B cell (primary cell): ENCODE measurements around the gene PPP3R1. TPM values are rescaled to one million over a fixed set of nuclear protein-coding genes. Genes with fewer than 3 reads are reported as not detected.

Experiments
- ATAC-seq: fragments of 200-7000 bp; cut with Tn5 transposase; one replicate; pipeline ENCODE4 v1.10.0; 2021; ENCODE audit warnings: low read depth, mild to moderate bottlenecking, moderate number of reproducible peaks, moderate library complexity
- CTCF ChIA-PET: fragments of 350-600 bp; sonication (Branson Sonifier 250); formaldehyde crosslinking; loops from one replicate; lab custom pipeline; 2021; ENCODE audit warnings: antibody characterized with exemption, inconsistent platforms; lab: Charles Lee
- POLR2A ChIA-PET: fragments of 350-600 bp; sonication (Branson Sonifier 250); formaldehyde crosslinking; loops from one replicate; lab custom pipeline; 2021; ENCODE audit warnings: antibody characterized with exemption; lab: Charles Lee
- DNase-seq: peaks from one replicate; pipeline ENCODE4 v3.0.0; 2013
- H2AFZ ChIP-seq: 2 replicates; pipeline ENCODE4 v1.6.1; 2012; ENCODE audit warnings: mild to moderate bottlenecking, low read depth, low read length; ENCODE audit not compliant: insufficient read depth, poor library complexity, severe bottlenecking
- H3K27ac ChIP-seq, 2 donors: 1 replicate in 1 of 2; 2 replicates in 1 of 2; pipeline ENCODE4 v1.5.1; 2012 to 2013; ENCODE audit warnings: low read length in 2 of 2, mild to moderate bottlenecking in 2 of 2, moderate library complexity in 1 of 2
- H3K27me3 ChIP-seq, 4 experiments: fragments of 200-600 bp in 1 of 4; sonication (generic) in 1 of 4; replicated peaks in 1 of 4; 1 replicate in 2 of 4; 2 replicates in 2 of 4; pipeline versions ENCODE4 v1.6.1 to v1.7.0; 2013 to 2016; ENCODE audit warnings: low read length in 3 of 4, mild to moderate bottlenecking in 2 of 4, mixed read lengths in 1 of 4, moderate library complexity in 1 of 4; ENCODE audit not compliant: insufficient read depth in 4 of 4, control insufficient read depth in 3 of 4; ENCODE audit errors: control extremely low read depth in 1 of 4
- H3K36me3 ChIP-seq, 2 experiments: replicated peaks in 1 of 2; 1 replicate in 1 of 2; 2 replicates in 1 of 2; pipeline versions ENCODE4 v1.6.1 to v1.7.1; 2013; ENCODE audit warnings: low read length in 1 of 2; ENCODE audit not compliant: insufficient read depth in 2 of 2, control insufficient read depth in 1 of 2; ENCODE audit errors: control extremely low read depth in 1 of 2, extremely low read depth in 1 of 2
- H3K4me1 ChIP-seq, 2 donors: fragments of 200-600 bp in 1 of 2; sonication (generic) in 1 of 2; 1 replicate in 1 of 2; 2 replicates in 1 of 2; pipeline versions ENCODE4 v1.5.1 to v1.6.1; 2013 to 2017; ENCODE audit warnings: low read length in 2 of 2; ENCODE audit not compliant: control insufficient read depth in 2 of 2, insufficient read depth in 2 of 2
- H3K4me2 ChIP-seq: replicated peaks from 2 replicates; pipeline ENCODE3; 2012; ENCODE audit warnings: mild to moderate bottlenecking, low read depth, low read length; ENCODE audit not compliant: poor library complexity, severe bottlenecking
- H3K4me3 ChIP-seq, 5 experiments: fragments of 200-600 bp in 1 of 5; sonication (generic) in 1 of 5; 1 replicate in 3 of 5; 2 replicates in 2 of 5; pipeline versions ENCODE4 v1.5.1 to v1.7.0; 2011 to 2016; ENCODE audit warnings: low read length in 4 of 5, mild to moderate bottlenecking in 4 of 5, low read depth in 2 of 5, control low read depth in 1 of 5, moderate library complexity in 1 of 5; ENCODE audit not compliant: insufficient read depth in 1 of 5; ENCODE audit errors: control extremely low read depth in 1 of 5, extremely low read depth in 1 of 5
- H3K79me2 ChIP-seq: fragments of 200-600 bp; sonication (generic); one replicate; pipeline ENCODE4 v1.6.0; 2016; ENCODE audit warnings: low read length; ENCODE audit not compliant: control insufficient read depth, insufficient read depth
- H3K9ac ChIP-seq: fragments of 200-600 bp; sonication (generic); 2 replicates; pipeline ENCODE4 v1.6.1; 2017; ENCODE audit warnings: mild to moderate bottlenecking, low read length, moderate library complexity
- H3K9me3 ChIP-seq, 3 donors: one replicate each; pipeline versions ENCODE4 v1.6.1 to v1.7.1; 2013; ENCODE audit warnings: low read length in 2 of 3; ENCODE audit not compliant: control insufficient read depth in 2 of 3, insufficient read depth in 1 of 3; ENCODE audit errors: control extremely low read depth in 1 of 3
- H4K20me1 ChIP-seq: 2 replicates; pipeline ENCODE4 v1.6.0; 2012; ENCODE audit warnings: mild to moderate bottlenecking, low read length; ENCODE audit not compliant: insufficient read depth, control insufficient read depth, poor library complexity, severe bottlenecking
- H3K27ac Mint-ChIP-seq: one replicate; pipeline ENCODE4 v1.8.0; 2021; ENCODE audit warnings: mixed read lengths
- H3K27me3 Mint-ChIP-seq: one replicate; pipeline ENCODE4 v1.8.0; 2021; ENCODE audit warnings: mixed read lengths
- H3K4me1 Mint-ChIP-seq: one replicate; pipeline ENCODE4 v1.8.0; 2021; ENCODE audit warnings: mixed read lengths
- H3K4me3 Mint-ChIP-seq: one replicate; pipeline ENCODE4 v1.8.0; 2021; ENCODE audit warnings: mixed read lengths
- H3K9me3 Mint-ChIP-seq: one replicate; pipeline ENCODE4 v1.8.0; 2022; ENCODE audit warnings: mixed read lengths; ENCODE audit not compliant: insufficient read depth
- CTCF ChIP-seq: fragments of 200-600 bp; IDR thresholded peaks from one replicate; pipeline ENCODE4 v1.8.0; 2022; ENCODE audit warnings: antibody characterized with exemption, mild to moderate bottlenecking
- EZH2 ChIP-seq: IDR thresholded peaks from 2 replicates; pipeline ENCODE4 v1.6.1; 2012; ENCODE audit warnings: borderline replicate concordance, low read depth, mild to moderate bottlenecking, moderate library complexity, low read length; ENCODE audit not compliant: insufficient read depth, poor library complexity, severe bottlenecking
- WGBS: methylation state at CpG from one replicate; pipeline ENCODE4 v1.1.5; 2013; ENCODE audit warnings: missing lambda C conversion rate; ENCODE audit not compliant: insufficient coverage; 5-methylcytosine and 5-hydroxymethylcytosine counted together
- intact Hi-C: fragments of 100-400 bp; cut with micrococcal nuclease; formaldehyde crosslinking; loops from one replicate; pipeline ENCODE4 v1.10.0; 2022
- polyA plus RNA-seq: library from polyadenylated mRNA; depleted of rRNA; stranded (reverse); fragments of >200 nt; gene quantifications from 2 replicates; pipeline ENCODE4 v1.2.3, GENCODE V29; 2012
- total RNA-seq, 2 donors: library from RNA; stranded (reverse); fragments of 120-200 nt in 1 of 2; gene quantifications; 1 replicate in 1 of 2; 2 replicates in 1 of 2; pipeline versions ENCODE4 v1.2.3 to v1.2.4, GENCODE V29; 2013 to 2022

Gene PPP3R1
- total and polyA plus RNA-seq, 2 donors (not counting 1 experiment from before 2014, with no cell fraction given): 17.9 to 55.6 TPM

- H3K9me3 Mint-ChIP-seq: no peaks in the 10 kb centered on the region
- no peaks in the 10 kb centered on the region for H3K79me2 ChIP-seq
- no peak overlapping the region for H3K4me3 ChIP-seq
- H2AFZ ChIP-seq: no peak overlapping the region
- WGBS: no CpG with 5 or more reads among the region's 1 CpG
- no peak overlapping the region for H3K9ac ChIP-seq
- H3K27me3 Mint-ChIP-seq: no peaks in the 10 kb centered on the region
- no peaks in the 10 kb centered on the region for H3K36me3 ChIP-seq
- intact Hi-C loops: no loop called here
- POLR2A ChIA-PET: no interaction called here
- peaks cover 0 to 3% of the 10 kb centered on the region in 2 donors for H3K4me1 ChIP-seq
- H3K9me3 ChIP-seq: no peaks in the 10 kb centered on the region
- no peaks in the 10 kb centered on the region for H4K20me1 ChIP-seq
- CTCF ChIA-PET: interaction anchor here (2.9 to 8.8 kb wide), 2 partner anchors 82 to 155 kb away, joined by 12 to 103 read pairs; no protein-coding TSS in a partner anchor
- H3K4me3 Mint-ChIP-seq: no peak overlapping the region
- no peak for DNase-seq
- H3K4me2 ChIP-seq: no peak overlapping the region
- H3K27me3 ChIP-seq: peaks cover 0 to 3% (median 0%) of the 10 kb centered on the region in 4 experiments
- no peak overlapping the region for H3K27ac Mint-ChIP-seq
- H3K4me1 Mint-ChIP-seq: peaks cover 4% of the 10 kb centered on the region
- TF ChIP-seq CTCF (no peak), EZH2 (no peak)
- no peak overlapping the region for H3K27ac ChIP-seq
- ATAC-seq: no peak
Observed at GRCh38 chr2:68278169-68278568, 25.8 kb upstream of the PPP3R1 start.

- TF ChIP-seq CTCF (no peak), EZH2 (no peak)
- Mint-ChIP-seq H3K4me3 (no peak overlapping the region), H3K27ac (no peak overlapping the region), H3K27me3 (peaks cover 6% of the 10 kb centered on the region), H3K4me1 (no peaks in the 10 kb centered on the region), H3K9me3 (no peaks in the 10 kb centered on the region)
- Histone ChIP-seq H3K79me2 (no peaks in the 10 kb centered on the region), H3K27ac (no peak overlapping the region), H3K4me1 (no peaks in the 10 kb centered on the region), H2AFZ (no peak overlapping the region), H3K9me3 (no peaks in the 10 kb centered on the region), H3K27me3 (peaks cover 0 to 3% (median 0%) of the 10 kb centered on the region in 4 experiments), H3K4me2 (no peak overlapping the region), H3K36me3 (no peaks in the 10 kb centered on the region), H4K20me1 (no peaks in the 10 kb centered on the region), H3K4me3 (no peak overlapping the region), H3K9ac (no peak overlapping the region)
- DNase-seq: no peak
- no peak for ATAC-seq
- WGBS: 92% methylated on average over 2 of the region's 3 CpGs
- ChIA-PET POLR2A (no interaction called here), CTCF (interaction anchor here (0.7 to 3.0 kb wide), 4 partner anchors 9 to 214 kb away, joined by 3 to 14 read pairs (median 6); no protein-coding TSS in a partner anchor)
- intact Hi-C loops: no loop called here
Observed at GRCh38 chr2:68274022-68274421, 21.7 kb upstream of the PPP3R1 start.
